Measurements from ENCODE around the gene UBE2E2.

DNA sequence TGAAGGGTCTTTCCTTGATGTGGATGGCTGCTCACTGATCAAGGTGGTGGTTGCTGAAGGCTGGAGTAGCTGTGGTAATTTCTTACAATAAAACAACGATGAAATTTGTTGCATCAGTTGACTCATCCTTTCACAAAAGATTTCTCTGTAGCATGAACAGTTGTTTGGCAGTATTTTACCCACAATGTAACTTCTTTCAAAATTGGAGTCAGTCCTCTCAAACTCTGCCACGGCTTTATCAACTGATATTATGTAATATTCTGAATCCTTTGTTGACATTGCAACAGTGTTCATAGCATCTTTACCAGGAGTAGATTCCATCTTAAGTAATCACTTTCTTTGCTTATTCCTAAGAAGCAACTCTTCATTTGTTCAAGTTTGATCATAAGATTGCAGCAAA lies 252.6 kb downstream of the UBE2E2 start:
- no peak for TF ChIP-seq ZNF468 (CRISPR knock-in tag; IDR thresholded peaks at IDR 0.05)
- no peak for TF ChIP-seq JUNB (CRISPR knock-in tag; IDR thresholded peaks at IDR 0.05; ENCODE audit: borderline replicate concordance)
- TF ChIP-seq, protein P1, sequence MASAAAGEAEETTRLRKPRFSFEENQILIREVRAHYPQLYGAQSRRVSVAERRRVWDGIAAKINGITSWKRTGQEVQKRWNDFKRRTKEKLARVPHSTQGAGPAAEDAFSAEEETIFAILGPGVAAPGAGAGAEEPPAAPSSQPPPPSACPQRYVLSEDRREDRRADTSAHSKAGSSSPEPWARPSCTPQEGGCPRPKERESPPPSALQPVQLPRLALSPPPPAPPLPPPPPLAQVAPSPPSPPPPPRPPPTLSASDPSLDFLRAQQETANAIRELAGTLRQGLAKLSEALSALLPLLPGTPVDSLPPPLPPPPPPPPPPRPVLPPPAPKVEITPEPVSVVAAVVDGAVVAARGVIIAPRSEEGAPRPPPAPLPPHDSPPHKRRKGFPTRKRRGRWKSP (CRISPR knock-in tag; IDR thresholded peaks at IDR 0.05), result no peak
- TF ChIP-seq YY1 (IDR thresholded peaks at IDR 0.05; ENCODE audit: insufficient read depth, insufficient replicate concordance, low read depth, low read length), result no peak
- no peak for TF ChIP-seq MZF1 (CRISPR knock-in tag; IDR thresholded peaks at IDR 0.05; ENCODE audit: borderline replicate concordance)
- TF ChIP-seq ZNF335 (CRISPR knock-in tag; IDR thresholded peaks at IDR 0.05), result no peak
- TF ChIP-seq, protein P2, sequence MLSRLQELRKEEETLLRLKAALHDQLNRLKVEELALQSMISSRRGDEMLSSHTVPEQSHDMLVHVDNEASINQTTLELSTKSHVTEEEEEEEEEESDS (CRISPR knock-in tag; IDR thresholded peaks at IDR 0.05; ENCODE audit: borderline replicate concordance), result no peak

Measured in HepG2 (cell line).